HG03469 (cell line): ENCODE data around the gene GRIN2C.
A peak's percentile ranks its signal among the peaks of the same experiment; 100 is the strongest.
"Not testable (repeated sequence)": the region's sequence is repeated elsewhere in the genome, so short reads cannot be mapped to it uniquely, and the experiment has no call there.

Experiments used
- ATAC-seq: cut with Tn5 transposase; IDR thresholded peaks from one replicate; pipeline ENCODE4 v1.9.1; 2021; ENCODE audit warnings: mild to moderate bottlenecking, moderate library complexity, moderate number of reproducible peaks; ENCODE audit not compliant: unreplicated experiment

GRIN2C gene

GRCh38 chr17:74881073-74881472, 21.4 kb upstream of the GRIN2C start:
- ATAC-seq = no peak

- no peak for ATAC-seq
These were observed 19.6 kb upstream of the GRIN2C start for GRCh38 chr17:74879308-74879707.

DNA sequence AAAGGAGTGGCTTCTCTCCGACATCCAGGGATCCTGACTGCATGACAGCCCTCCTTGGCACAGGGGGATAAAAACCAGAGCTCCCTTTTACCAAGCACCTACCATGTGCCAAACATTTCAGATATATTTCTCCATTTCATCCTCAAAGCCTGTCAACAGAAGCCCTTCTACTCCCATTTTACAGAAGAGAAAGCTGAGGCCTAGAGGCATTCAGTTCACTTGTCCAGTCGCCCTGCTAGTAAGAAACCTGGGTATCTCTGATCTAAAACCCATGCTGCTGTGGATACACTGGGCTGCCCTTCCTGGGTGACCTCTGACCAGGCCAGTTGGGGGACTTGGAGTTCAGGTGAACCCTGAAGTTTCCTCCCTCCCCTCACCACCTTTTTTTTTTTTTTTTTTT, 19.0 kb upstream of the GRIN2C start:
- no peak for ATAC-seq

- ATAC-seq = no peak
These were observed 18.2 kb upstream of the GRIN2C start for GRCh38 chr17:74877592-74878548.

GRCh38 chr17:74875977-74876593, 16.4 kb upstream of the GRIN2C start:
- no peak for ATAC-seq

DNA sequence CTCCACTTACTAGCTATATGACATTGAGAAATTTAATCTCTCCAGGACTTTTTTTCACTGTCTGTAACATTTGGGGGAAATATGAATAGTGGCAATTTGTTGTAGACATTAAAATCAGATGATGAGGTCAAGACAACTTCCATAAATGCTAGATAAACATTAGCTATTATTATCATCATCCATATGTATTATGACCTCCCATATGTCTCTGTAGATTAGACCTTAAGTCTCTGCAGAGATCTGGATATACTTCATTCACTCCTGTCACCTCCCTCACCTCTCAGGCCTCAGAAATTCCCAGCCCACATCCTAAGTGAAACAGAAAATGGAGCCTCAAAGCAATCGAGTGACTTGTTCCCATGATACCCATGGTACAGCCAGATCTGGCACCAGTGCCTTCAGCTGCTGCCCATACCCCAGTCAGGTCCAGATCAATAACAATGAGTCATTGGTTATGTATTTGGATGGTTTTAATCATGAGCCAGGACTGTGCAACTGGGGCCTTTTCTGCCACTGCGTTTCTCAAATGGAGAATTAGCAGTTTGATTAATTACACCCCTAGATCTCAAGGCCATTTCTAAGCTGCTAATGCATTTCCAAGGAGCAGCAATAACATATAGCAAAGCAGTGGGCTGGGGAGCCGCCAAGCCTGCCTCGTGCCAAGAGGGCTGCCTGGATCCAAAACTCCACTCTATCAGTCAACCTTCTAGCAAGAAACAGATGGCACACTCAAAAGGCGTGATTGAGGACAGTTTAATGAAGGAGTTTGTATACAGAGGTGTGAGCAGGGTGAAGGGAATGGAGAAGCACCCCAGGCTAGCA, 15.7 kb upstream of the GRIN2C start:
- ATAC-seq = no peak

DNA sequence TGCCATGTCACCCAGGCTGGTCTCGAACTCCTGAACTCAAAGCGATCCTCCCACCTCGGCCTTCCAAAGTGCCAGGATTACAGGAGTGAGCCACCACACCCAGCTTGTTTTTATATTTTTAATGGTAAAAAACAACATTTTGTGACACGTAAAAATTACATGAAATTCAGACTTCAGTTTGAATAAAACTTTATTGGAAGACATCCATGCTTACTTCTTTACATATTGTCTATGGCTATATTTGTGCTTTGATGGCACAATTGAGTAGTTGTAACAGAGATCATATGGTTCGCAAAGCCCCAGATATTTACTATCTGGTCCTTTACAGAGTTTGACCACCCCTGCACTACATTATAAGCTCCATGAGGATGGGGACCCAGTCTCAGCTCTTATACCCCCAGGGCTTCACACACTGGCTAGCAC, 14.9 kb upstream of the GRIN2C start:
- ATAC-seq = no peak

GRCh38 chr17:74873874-74874614, 14.4 kb upstream of the GRIN2C start:
- ATAC-seq = no peak

GRCh38 chr17:74873037-74873873, 13.6 kb upstream of the GRIN2C start:
- ATAC-seq = peak; percentile 69

- ATAC-seq = no peak
These were observed 12.8 kb upstream of the GRIN2C start, which contains the start of gene FDXR for GRCh38 chr17:74872313-74873036. Gene FDXR, minus strand, starts transcription at chr17:74872994. Its CDS starts 50 bp downstream, at chr17:74872944.

GRCh38 chr17:74871356-74872076, 11.8 kb upstream of the GRIN2C start:
- ATAC-seq = no peak

DNA sequence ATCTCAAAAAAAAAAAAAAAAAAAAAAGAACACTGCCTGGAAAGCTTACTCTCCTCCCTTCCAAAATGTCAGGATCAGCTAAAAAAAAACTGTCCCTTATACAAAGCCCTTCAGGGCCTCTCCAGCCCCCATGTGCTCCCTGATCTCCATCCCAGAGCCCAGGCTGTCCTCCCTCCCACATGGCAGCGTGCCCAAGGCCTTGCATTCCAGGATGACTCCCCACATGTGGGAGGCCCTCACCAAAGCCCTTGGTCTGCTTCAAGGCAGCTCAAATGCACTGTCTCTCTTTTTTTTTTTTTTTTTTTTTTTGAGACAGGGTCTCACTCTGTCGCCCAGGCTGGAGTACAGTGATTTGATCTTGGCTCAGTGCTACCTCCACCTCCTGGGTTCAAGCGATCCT, 10.8 kb upstream of the GRIN2C start:
- ATAC-seq = no peak

GRCh38 chr17:74870028-74870427, 10.3 kb upstream of the GRIN2C start:
- not testable (repeated sequence) for ATAC-seq

GRCh38 chr17:74868908-74869255, 9.2 kb upstream of the GRIN2C start:
- ATAC-seq = no peak

DNA sequence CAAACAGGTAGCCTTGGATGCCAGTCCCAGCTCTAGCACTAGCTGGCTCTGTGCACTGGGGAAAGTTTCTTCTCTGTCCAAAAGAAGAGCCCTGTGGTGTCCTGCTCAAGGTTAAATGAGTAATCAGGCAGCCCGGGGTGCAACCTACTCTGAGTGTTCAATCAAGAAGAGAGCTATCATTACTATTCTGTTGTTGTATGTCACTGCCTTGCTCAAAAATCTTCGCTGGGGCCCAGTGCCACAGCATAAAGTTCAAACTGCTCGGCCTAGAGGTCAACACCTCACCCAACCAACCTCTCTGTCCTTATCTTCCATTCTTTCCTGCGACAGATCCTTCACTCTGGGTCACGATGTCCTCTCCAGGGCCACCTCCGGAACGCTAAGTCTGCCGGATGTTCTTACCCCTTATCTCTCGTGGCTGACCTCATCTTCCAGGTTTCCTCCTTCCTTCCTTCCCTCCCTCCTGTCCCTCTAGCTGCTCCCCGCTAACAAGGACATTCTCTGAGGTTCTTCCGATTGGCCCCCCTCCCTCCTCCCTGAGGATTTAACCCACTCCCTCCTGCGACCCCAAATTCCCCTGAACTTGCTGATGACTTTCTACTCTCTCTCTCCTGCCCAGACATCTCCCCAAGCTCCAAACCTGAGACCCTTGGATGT, 8.7 kb upstream of the GRIN2C start:
- no peak for ATAC-seq

DNA sequence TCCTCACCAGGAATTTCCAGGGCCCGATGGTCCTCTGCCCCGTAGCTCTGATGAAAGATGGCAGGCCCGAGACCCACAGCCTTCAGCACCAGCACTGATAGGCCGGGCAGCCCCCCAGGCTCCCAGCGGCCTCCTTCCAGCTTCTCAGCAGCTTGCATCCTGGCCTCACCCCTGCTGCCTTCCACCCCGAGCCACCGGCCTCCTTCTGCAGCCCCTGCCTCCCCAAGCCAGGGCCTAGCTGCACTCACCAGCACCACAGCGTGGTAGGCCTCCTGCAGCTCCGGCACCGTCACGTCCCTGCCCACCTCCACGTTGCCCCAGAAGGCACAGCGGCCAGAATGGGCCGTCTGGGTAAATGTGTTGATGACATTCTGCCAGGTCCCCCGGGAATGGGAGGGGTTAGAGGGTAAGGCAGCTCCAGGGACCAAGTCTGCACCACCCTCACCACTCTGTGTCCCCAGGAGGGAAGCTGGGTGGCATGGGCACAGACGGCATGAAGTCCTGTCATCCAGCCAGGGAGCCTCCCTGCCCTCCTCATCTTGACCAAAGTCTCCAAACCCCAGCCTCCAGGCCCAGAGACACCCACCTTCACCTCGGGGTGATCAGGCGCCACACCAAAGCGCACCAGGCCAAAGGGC, 6.6 kb upstream of the GRIN2C start:
- ATAC-seq = no peak

DNA sequence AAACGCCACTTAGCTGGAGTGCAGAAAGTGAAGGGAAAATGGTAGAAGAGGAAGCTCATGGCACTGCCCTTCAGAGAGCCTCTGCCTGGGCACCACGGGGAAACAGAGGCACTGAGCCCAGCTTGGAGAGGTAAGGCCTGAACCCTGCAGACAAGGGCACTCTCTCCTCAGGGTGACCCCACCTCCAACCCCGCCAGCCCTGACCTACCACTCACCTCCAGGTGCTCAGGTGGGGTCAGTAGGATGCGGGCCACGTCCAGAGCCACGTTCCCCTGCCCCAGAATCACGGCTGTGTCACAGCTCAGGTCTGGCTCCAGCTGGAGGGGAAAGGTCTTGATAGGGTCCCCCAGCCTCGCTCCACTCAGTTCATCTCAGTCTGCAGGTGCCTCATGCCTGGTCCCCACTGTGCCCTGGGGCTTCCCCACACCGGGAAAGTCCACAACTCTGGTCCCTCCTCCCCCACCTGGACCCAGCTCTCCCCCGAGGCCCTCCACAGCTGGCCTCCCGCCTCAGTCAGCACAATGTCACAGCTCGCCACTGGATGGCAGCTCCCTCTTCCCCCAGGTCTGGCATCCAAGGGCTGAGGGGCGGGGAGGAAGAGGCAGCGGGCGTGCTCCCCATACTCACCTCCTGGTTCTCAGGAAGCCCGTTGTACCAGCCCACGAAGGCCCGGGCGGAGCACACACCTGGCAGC, 6.0 kb upstream of the GRIN2C start:
- ATAC-seq = no peak
